ENCODE data around the gene PLEKHA8. TPM values are rescaled to one million over a fixed set of nuclear protein-coding genes. Genes with fewer than 3 reads are reported as not detected.

The PLEKHA8 gene
- total RNA-seq, 1 donor from 2014 or later: 14.4 TPM

GRCh38 chr7:30147223-30147622, 119.0 kb downstream of the PLEKHA8 start:
- DNase-seq: no peak

GRCh38 chr7:30147785-30148184, 119.6 kb downstream of the PLEKHA8 start:
- no peak for DNase-seq

- no peak for DNase-seq
These were observed 120.2 kb downstream of the PLEKHA8 start for GRCh38 chr7:30148426-30148825.

- DNase-seq: no peak
These were observed 120.8 kb downstream of the PLEKHA8 start for GRCh38 chr7:30148951-30149459.

- DNase-seq: no peak
These were observed 121.5 kb downstream of the PLEKHA8 start for GRCh38 chr7:30149640-30150272.

GRCh38 chr7:30150711-30151110, 122.5 kb downstream of the PLEKHA8 start:
- no peak for DNase-seq

- no peak for DNase-seq
These were observed 125.9 kb downstream of the PLEKHA8 start for GRCh38 chr7:30154111-30154587.

- no peak for DNase-seq
These were observed 127.3 kb downstream of the PLEKHA8 start for GRCh38 chr7:30155481-30155880.

- peak; percentile 54 for DNase-seq
These were observed 129.0 kb downstream of the PLEKHA8 start for GRCh38 chr7:30157204-30157603.

- DNase-seq: no peak
These were observed 131.0 kb downstream of the PLEKHA8 start for GRCh38 chr7:30159163-30159562.

- DNase-seq: no peak
These were observed 131.5 kb downstream of the PLEKHA8 start for GRCh38 chr7:30159698-30160143.

GRCh38 chr7:30160329-30160728, 132.1 kb downstream of the PLEKHA8 start:
- DNase-seq: no peak

GRCh38 chr7:30162133-30162532, 133.9 kb downstream of the PLEKHA8 start:
- no peak for DNase-seq

GRCh38 chr7:30162622-30163124, 134.5 kb downstream of the PLEKHA8 start:
- no peak for DNase-seq

GRCh38 chr7:30163231-30163894, 135.2 kb downstream of the PLEKHA8 start:
- DNase-seq: no peak

- peak; percentile 85 for DNase-seq
These were observed 136.4 kb downstream of the PLEKHA8 start for GRCh38 chr7:30164567-30164966.

GRCh38 chr7:30165590-30165989, 137.4 kb downstream of the PLEKHA8 start:
- DNase-seq: no peak

- DNase-seq: peak; percentile 78
These were observed 138.1 kb downstream of the PLEKHA8 start for GRCh38 chr7:30166155-30166840.

GRCh38 chr7:30166841-30167235, 138.6 kb downstream of the PLEKHA8 start:
- DNase-seq: no peak

- no peak for DNase-seq
These were observed 139.7 kb downstream of the PLEKHA8 start for GRCh38 chr7:30167901-30168300.

- no peak for DNase-seq
These were observed 140.8 kb downstream of the PLEKHA8 start for GRCh38 chr7:30168835-30169573.

GRCh38 chr7:30169579-30169978, 141.4 kb downstream of the PLEKHA8 start:
- DNase-seq: no peak

Data from tongue (tissue), 2 donors.